ENCODE measurements around the gene DENND4B. TPM values are rescaled to one million over a fixed set of nuclear protein-coding genes. Genes with fewer than 3 reads are reported as not detected.

Gene DENND4B
- polyA plus RNA-seq, 2 donors = 14.7 to 31.6 TPM

GRCh38 chr1:153939476-153939875 lies 7.0 kb downstream of the DENND4B start:
- no peak overlapping the region for H3K27ac ChIP-seq (ENCODE audit: low read depth in 2 of 2, low read length in 1 of 2)
- 94 to 95% methylated on average over 12 of the region's 12 CpGs for WGBS, 2 donors
- peaks cover 28 to 61% of the 10 kb centered on the region in 2 donors for H3K36me3 ChIP-seq (ENCODE audit: control insufficient read depth in 2 of 2, insufficient read depth in 2 of 2, low read length in 1 of 2)
- H3K4me1 ChIP-seq (ENCODE audit: control insufficient read depth in 2 of 2, insufficient read depth in 2 of 2, low read length in 1 of 2) = peaks cover 0 to 6% of the 10 kb centered on the region in 2 donors
- no peaks in the 10 kb centered on the region for H3K27me3 ChIP-seq (ENCODE audit: control insufficient read depth in 1 of 2, insufficient read depth in 2 of 2, low read length in 2 of 2)
- H3K9me3 ChIP-seq (ENCODE audit: control insufficient read depth in 2 of 2, insufficient read depth in 1 of 2, low read depth in 1 of 2, low read length in 1 of 2) = no peaks in the 10 kb centered on the region
- H3K4me3 ChIP-seq (ENCODE audit: low read depth in 1 of 2, low read length in 2 of 2) = no peak overlapping the region

- Histone ChIP-seq H3K4me3 (ENCODE audit: low read depth in 1 of 2, low read length in 2 of 2) (no peak overlapping the region), H3K27me3 (ENCODE audit: control insufficient read depth in 1 of 2, insufficient read depth in 2 of 2, low read length in 2 of 2) (no peaks in the 10 kb centered on the region), H3K4me1 (ENCODE audit: control insufficient read depth in 2 of 2, insufficient read depth in 2 of 2, low read length in 1 of 2) (peaks cover 0 to 2% of the 10 kb centered on the region in 2 donors), H3K9me3 (ENCODE audit: control insufficient read depth in 2 of 2, insufficient read depth in 1 of 2, low read depth in 1 of 2, low read length in 1 of 2) (no peaks in the 10 kb centered on the region), H3K27ac (ENCODE audit: low read depth in 2 of 2, low read length in 1 of 2) (no peak overlapping the region), H3K36me3 (ENCODE audit: control insufficient read depth in 2 of 2, insufficient read depth in 2 of 2, low read length in 1 of 2) (peaks cover 28 to 62% of the 10 kb centered on the region in 2 donors)
- 97 to 98% methylated on average over 3 of the region's 3 CpGs for WGBS, 2 donors
Measured at GRCh38 chr1:153938996-153939395, 7.5 kb downstream of the DENND4B start.

- WGBS, 2 donors = 96% methylated on average over 10 of the region's 10 CpGs
- no peaks in the 10 kb centered on the region for H3K9me3 ChIP-seq (ENCODE audit: control insufficient read depth in 2 of 2, insufficient read depth in 1 of 2, low read depth in 1 of 2, low read length in 1 of 2)
- no peak overlapping the region for H3K4me3 ChIP-seq (ENCODE audit: low read depth in 1 of 2, low read length in 2 of 2)
- no peaks in the 10 kb centered on the region for H3K4me1 ChIP-seq (ENCODE audit: control insufficient read depth in 2 of 2, insufficient read depth in 2 of 2, low read length in 1 of 2)
- H3K27me3 ChIP-seq (ENCODE audit: control insufficient read depth in 1 of 2, insufficient read depth in 2 of 2, low read length in 2 of 2) = no peaks in the 10 kb centered on the region
- peaks cover 30 to 73% of the 10 kb centered on the region in 2 donors for H3K36me3 ChIP-seq (ENCODE audit: control insufficient read depth in 2 of 2, insufficient read depth in 2 of 2, low read length in 1 of 2)
- H3K27ac ChIP-seq (ENCODE audit: low read depth in 2 of 2, low read length in 1 of 2) = no peak overlapping the region
Measured at GRCh38 chr1:153937331-153937730, 9.2 kb downstream of the DENND4B start.

- H3K4me3 ChIP-seq (ENCODE audit: low read depth in 1 of 2, low read length in 2 of 2) = no peak overlapping the region
- H3K9me3 ChIP-seq (ENCODE audit: control insufficient read depth in 2 of 2, insufficient read depth in 1 of 2, low read depth in 1 of 2, low read length in 1 of 2) = no peaks in the 10 kb centered on the region
- no peaks in the 10 kb centered on the region for H3K27me3 ChIP-seq (ENCODE audit: control insufficient read depth in 1 of 2, insufficient read depth in 2 of 2, low read length in 2 of 2)
- no peak overlapping the region for H3K27ac ChIP-seq (ENCODE audit: low read depth in 2 of 2, low read length in 1 of 2)
- H3K36me3 ChIP-seq (ENCODE audit: control insufficient read depth in 2 of 2, insufficient read depth in 2 of 2, low read length in 1 of 2) = peaks cover 29 to 69% of the 10 kb centered on the region in 2 donors
- H3K4me1 ChIP-seq (ENCODE audit: control insufficient read depth in 2 of 2, insufficient read depth in 2 of 2, low read length in 1 of 2) = no peaks in the 10 kb centered on the region
- 93 to 95% methylated on average over 12 of the region's 12 CpGs for WGBS, 2 donors
Measured at GRCh38 chr1:153936011-153936802, 10.3 kb downstream of the DENND4B start.

GRCh38 chr1:153934746-153935145 lies 11.8 kb downstream of the DENND4B start:
- Histone ChIP-seq H3K4me3 (ENCODE audit: low read depth in 1 of 2, low read length in 2 of 2) (no peak overlapping the region), H3K27ac (ENCODE audit: low read depth in 2 of 2, low read length in 1 of 2) (no peak overlapping the region), H3K27me3 (ENCODE audit: control insufficient read depth in 1 of 2, insufficient read depth in 2 of 2, low read length in 2 of 2) (no peaks in the 10 kb centered on the region), H3K4me1 (ENCODE audit: control insufficient read depth in 2 of 2, insufficient read depth in 2 of 2, low read length in 1 of 2) (no peaks in the 10 kb centered on the region), H3K9me3 (ENCODE audit: control insufficient read depth in 2 of 2, insufficient read depth in 1 of 2, low read depth in 1 of 2, low read length in 1 of 2) (no peaks in the 10 kb centered on the region), H3K36me3 (ENCODE audit: control insufficient read depth in 2 of 2, insufficient read depth in 2 of 2, low read length in 1 of 2) (peaks cover 25 to 62% of the 10 kb centered on the region in 2 donors)
- 96 to 97% methylated on average over 9 of the region's 9 CpGs for WGBS, 2 donors

- WGBS, 2 donors = 95 to 97% methylated on average over 11 of the region's 11 CpGs
- Histone ChIP-seq H3K9me3 (ENCODE audit: control insufficient read depth in 2 of 2, insufficient read depth in 1 of 2, low read depth in 1 of 2, low read length in 1 of 2) (no peaks in the 10 kb centered on the region), H3K27me3 (ENCODE audit: control insufficient read depth in 1 of 2, insufficient read depth in 2 of 2, low read length in 2 of 2) (no peaks in the 10 kb centered on the region), H3K36me3 (ENCODE audit: control insufficient read depth in 2 of 2, insufficient read depth in 2 of 2, low read length in 1 of 2) (peaks cover 28 to 57% of the 10 kb centered on the region in 2 donors), H3K27ac (ENCODE audit: low read depth in 2 of 2, low read length in 1 of 2) (no peak overlapping the region), H3K4me1 (ENCODE audit: control insufficient read depth in 2 of 2, insufficient read depth in 2 of 2, low read length in 1 of 2) (no peaks in the 10 kb centered on the region), H3K4me3 (ENCODE audit: low read depth in 1 of 2, low read length in 2 of 2) (no peak overlapping the region)
Measured at GRCh38 chr1:153933955-153934354, 12.6 kb downstream of the DENND4B start.

- H3K4me3 ChIP-seq (ENCODE audit: low read depth in 1 of 2, low read length in 2 of 2) = no peak overlapping the region
- 93% methylated on average over 14 of the region's 14 CpGs for WGBS, 2 donors
- peaks cover 28 to 53% of the 10 kb centered on the region in 2 donors for H3K36me3 ChIP-seq (ENCODE audit: control insufficient read depth in 2 of 2, insufficient read depth in 2 of 2, low read length in 1 of 2)
- no peaks in the 10 kb centered on the region for H3K27me3 ChIP-seq (ENCODE audit: control insufficient read depth in 1 of 2, insufficient read depth in 2 of 2, low read length in 2 of 2)
- no peak overlapping the region for H3K27ac ChIP-seq (ENCODE audit: low read depth in 2 of 2, low read length in 1 of 2)
- no peaks in the 10 kb centered on the region for H3K4me1 ChIP-seq (ENCODE audit: control insufficient read depth in 2 of 2, insufficient read depth in 2 of 2, low read length in 1 of 2)
- H3K9me3 ChIP-seq (ENCODE audit: control insufficient read depth in 2 of 2, insufficient read depth in 1 of 2, low read depth in 1 of 2, low read length in 1 of 2) = no peaks in the 10 kb centered on the region
Measured at GRCh38 chr1:153933430-153933829, 13.1 kb downstream of the DENND4B start.

GRCh38 chr1:153932156-153933131 lies 14.1 kb downstream of the DENND4B start:
- Histone ChIP-seq H3K36me3 (ENCODE audit: control insufficient read depth in 2 of 2, insufficient read depth in 2 of 2, low read length in 1 of 2) (peaks cover 23 to 48% of the 10 kb centered on the region in 2 donors), H3K9me3 (ENCODE audit: control insufficient read depth in 2 of 2, insufficient read depth in 1 of 2, low read depth in 1 of 2, low read length in 1 of 2) (no peaks in the 10 kb centered on the region), H3K27me3 (ENCODE audit: control insufficient read depth in 1 of 2, insufficient read depth in 2 of 2, low read length in 2 of 2) (no peaks in the 10 kb centered on the region), H3K4me3 (ENCODE audit: low read depth in 1 of 2, low read length in 2 of 2) (no peak overlapping the region), H3K4me1 (ENCODE audit: control insufficient read depth in 2 of 2, insufficient read depth in 2 of 2, low read length in 1 of 2) (no peaks in the 10 kb centered on the region), H3K27ac (ENCODE audit: low read depth in 2 of 2, low read length in 1 of 2) (no peak overlapping the region)
- WGBS, 2 donors = 93 to 96% methylated on average over 18 of the region's 18 CpGs

GRCh38 chr1:153929981-153930948 lies 16.3 kb downstream of the DENND4B start:
- Histone ChIP-seq H3K9me3 (ENCODE audit: control insufficient read depth in 2 of 2, insufficient read depth in 1 of 2, low read depth in 1 of 2, low read length in 1 of 2) (no peaks in the 10 kb centered on the region), H3K27ac (ENCODE audit: low read depth in 2 of 2, low read length in 1 of 2) (no peak overlapping the region), H3K4me3 (ENCODE audit: low read depth in 1 of 2, low read length in 2 of 2) (no peak overlapping the region), H3K4me1 (ENCODE audit: control insufficient read depth in 2 of 2, insufficient read depth in 2 of 2, low read length in 1 of 2) (no peaks in the 10 kb centered on the region), H3K27me3 (ENCODE audit: control insufficient read depth in 1 of 2, insufficient read depth in 2 of 2, low read length in 2 of 2) (no peaks in the 10 kb centered on the region), H3K36me3 (ENCODE audit: control insufficient read depth in 2 of 2, insufficient read depth in 2 of 2, low read length in 1 of 2) (peaks cover 14 to 32% of the 10 kb centered on the region in 2 donors)
- 84 to 85% methylated on average over 14 of the region's 14 CpGs for WGBS, 2 donors
